IMR-90 (cell line): ENCODE measurements around the gene ZFPM1. TPM values are rescaled to one million over a fixed set of nuclear protein-coding genes. Genes with fewer than 3 reads are reported as not detected.

ENCODE experiments used
- ATAC-seq: fragments of 200-7000 bp; cut with Tn5 transposase; 2 replicates; pipeline ENCODE4 v1.9.1; 2020; ENCODE audit warnings: low read depth, mild to moderate bottlenecking, moderate library complexity
- BruUV-seq: library from RNA; stranded (reverse); fragments of 400-500 nt; replicated peaks from 2 replicates; lab custom pipeline; 2021; lab: Mats Ljungman, UMichigan
- CTCF ChIA-PET: fragments of 300-600 bp; formaldehyde crosslinking; extraction: SDS; loops from one replicate; lab custom pipeline; 2021; ENCODE audit warnings: antibody characterized with exemption; lab: Yijun Ruan, JAX
- POLR2A ChIA-PET: fragments of 300-600 bp; sonication (Branson Sonifier 250); formaldehyde crosslinking; loops from one replicate; lab custom pipeline; 2022; ENCODE audit warnings: antibody characterized with exemption; ENCODE audit not compliant: unreplicated experiment; lab: Charles Lee
- DNase-seq: peaks from one replicate; pipeline ENCODE4 v3.0.0; 2013
- H2AFZ ChIP-seq: replicated peaks from 2 replicates; pipeline ENCODE3; 2013; ENCODE audit warnings: low read length, mild to moderate bottlenecking; ENCODE audit not compliant: poor library complexity
- H2AK5ac ChIP-seq: 2 replicates; pipeline ENCODE4 v1.6.1; 2013; ENCODE audit warnings: low read depth, low read length, inconsistent platforms
- H2AK9ac ChIP-seq: replicated peaks from 2 replicates; pipeline ENCODE3; 2013; ENCODE audit warnings: mild to moderate bottlenecking, low read depth, low read length, moderate library complexity; ENCODE audit not compliant: poor library complexity
- H2BK120ac ChIP-seq: 2 replicates; pipeline ENCODE4 v1.6.1; 2013; ENCODE audit warnings: low read depth, low read length, inconsistent platforms
- H2BK15ac ChIP-seq: 3 replicates; pipeline ENCODE4 v1.6.1; 2013; ENCODE audit warnings: low read depth, low read length, inconsistent platforms
- H2BK20ac ChIP-seq: 2 replicates; pipeline ENCODE4 v1.6.1; 2013; ENCODE audit warnings: low read depth, mild to moderate bottlenecking, inconsistent platforms, low read length, moderate library complexity
- H2BK5ac ChIP-seq: 2 replicates; pipeline ENCODE4 v1.6.1; 2013; ENCODE audit warnings: mild to moderate bottlenecking, low read depth, low read length, inconsistent platforms; ENCODE audit not compliant: poor library complexity, severe bottlenecking
- H3K14ac ChIP-seq: replicated peaks from 2 replicates; pipeline ENCODE4 v1.6.1; 2013; ENCODE audit warnings: low read depth, low read length, inconsistent platforms
- H3K18ac ChIP-seq: 2 replicates; pipeline ENCODE4 v1.6.1; 2013; ENCODE audit warnings: low read depth, low read length, control low read depth
- H3K23ac ChIP-seq: 2 replicates; pipeline ENCODE4 v1.6.1; 2013; ENCODE audit warnings: low read depth, low read length, inconsistent platforms
- H3K27ac ChIP-seq: 2 replicates; pipeline ENCODE4 v1.5.1; 2013; ENCODE audit warnings: mild to moderate bottlenecking, control low read depth, low read length; ENCODE audit not compliant: insufficient read depth
- H3K27me3 ChIP-seq: 2 replicates; pipeline ENCODE4 v1.6.1; 2013; ENCODE audit warnings: low read length; ENCODE audit not compliant: control insufficient read depth, insufficient read depth
- H3K36me3 ChIP-seq: 2 replicates; pipeline ENCODE4 v1.6.1; 2013; ENCODE audit warnings: low read length, mixed read lengths; ENCODE audit not compliant: control insufficient read depth, insufficient read depth
- H3K4ac ChIP-seq: 2 replicates; pipeline ENCODE4 v1.6.1; 2013; ENCODE audit warnings: low read depth, low read length, inconsistent platforms
- H3K4me1 ChIP-seq: 2 replicates; pipeline ENCODE4 v1.6.1; 2013; ENCODE audit warnings: low read length, mixed read lengths; ENCODE audit not compliant: control insufficient read depth, insufficient read depth
- H3K4me2 ChIP-seq: 2 replicates; pipeline ENCODE4 v1.6.1; 2013; ENCODE audit warnings: low read depth, mild to moderate bottlenecking, control low read depth, low read length, moderate library complexity
- H3K4me3 ChIP-seq: 2 replicates; pipeline ENCODE4 v1.5.1; 2013; ENCODE audit warnings: low read depth, mild to moderate bottlenecking, control low read depth, low read length, moderate library complexity; ENCODE audit not compliant: insufficient read depth
- H3K56ac ChIP-seq: 2 replicates; pipeline ENCODE4 v1.6.1; 2013; ENCODE audit warnings: low read length, inconsistent platforms; ENCODE audit not compliant: insufficient read depth; ENCODE audit errors: extremely low read depth
- H3K79me1 ChIP-seq, 2 experiments: 2 replicates each; pipeline ENCODE4 v1.6.1; 2013; ENCODE audit warnings: low read length in 2 of 2, inconsistent platforms in 1 of 2, low read depth in 1 of 2
- H3K9ac ChIP-seq: 2 replicates; pipeline ENCODE4 v1.6.1; 2013; ENCODE audit warnings: low read depth, low read length, control low read depth
- H3K9me1 ChIP-seq: 2 replicates; pipeline ENCODE4 v1.6.1; 2013; ENCODE audit warnings: low read length, inconsistent platforms; ENCODE audit not compliant: insufficient read depth
- H3K9me3 ChIP-seq: 2 replicates; pipeline ENCODE4 v1.6.1; 2013; ENCODE audit warnings: low read length; ENCODE audit not compliant: control insufficient read depth, insufficient read depth
- H4K20me1 ChIP-seq: 2 replicates; pipeline ENCODE4 v1.6.1; 2013; ENCODE audit warnings: low read length, inconsistent platforms; ENCODE audit not compliant: insufficient read depth
- H4K5ac ChIP-seq: 2 replicates; pipeline ENCODE4 v1.6.1; 2013; ENCODE audit warnings: mild to moderate bottlenecking, low read depth, low read length, control low read depth
- H4K8ac ChIP-seq, 2 experiments: 2 replicates each; pipeline ENCODE4 v1.6.1; 2013; ENCODE audit warnings: low read depth in 2 of 2, low read length in 2 of 2, control low read depth in 1 of 2, inconsistent platforms in 1 of 2
- H4K91ac ChIP-seq: 2 replicates; pipeline ENCODE4 v1.6.1; 2013; ENCODE audit warnings: low read depth, low read length, inconsistent platforms; ENCODE audit not compliant: insufficient read depth
- BHLHE40 ChIP-seq: fragments of 150-350 bp; IDR thresholded peaks from 2 replicates; pipeline ENCODE4 v1.6.1; 2016; ENCODE audit warnings: mild to moderate bottlenecking, low read depth, low read length
- MAFK ChIP-seq: IDR thresholded peaks from 2 replicates; pipeline ENCODE4 v1.6.1; 2012; ENCODE audit warnings: low read depth, low read length, improper control_type of control experiment
- MAZ ChIP-seq: IDR thresholded peaks from 2 replicates; pipeline ENCODE4 v1.6.1; 2012; ENCODE audit warnings: low read depth, mild to moderate bottlenecking, low read length, improper control_type of control experiment, moderate library complexity, borderline replicate concordance
- MXI1 ChIP-seq: IDR thresholded peaks from 2 replicates; pipeline ENCODE4 v1.6.1; 2012; ENCODE audit warnings: low read depth, mild to moderate bottlenecking, low read length, moderate library complexity, borderline replicate concordance
- POLR2A ChIP-seq: IDR thresholded peaks from 2 replicates; pipeline ENCODE4 v1.6.1; 2012; ENCODE audit warnings: mild to moderate bottlenecking, low read depth, low read length
- WGBS, 2 experiments: methylation state at CpG; one replicate each; pipeline versions ENCODE4 v1.1.5 to v1.1.7; 2013; ENCODE audit warnings: missing lambda C conversion rate in 2 of 2; ENCODE audit not compliant: insufficient read length in 1 of 2; ENCODE audit errors: extremely low coverage in 2 of 2; 5-methylcytosine and 5-hydroxymethylcytosine counted together
- dilution Hi-C: fragments of 300-500 bp; cut with HindIII; formaldehyde crosslinking; loops from one replicate; pipeline ENCODE4 v1.14.3; 2018; ENCODE audit warnings: low sequenced_read_pairs; ENCODE audit not compliant: unreplicated experiment
- in situ Hi-C: fragments of 300-500 bp; cut with MboI; formaldehyde crosslinking; loops from 3 replicates; pipeline ENCODE4 v1.14.3; 2019; ENCODE audit warnings: low sequenced_read_pairs, inconsistent platforms, mixed read lengths
- intact Hi-C: fragments of 100-400 bp; cut with micrococcal nuclease; formaldehyde crosslinking; loops from 2 replicates; pipeline ENCODE4 v1.10.0; 2022
- polyA plus RNA-seq, 3 experiments: library from polyadenylated mRNA; depleted of rRNA; stranded (reverse); fragments of >200 nt; gene quantifications; 2 replicates each; pipeline ENCODE4 v1.2.3, GENCODE V29; 2012; ENCODE audit warnings: low replicate concordance in 1 of 3
- total RNA-seq: library from RNA; depleted of rRNA; stranded (reverse); fragments of >200 nt; gene quantifications from 2 replicates; pipeline ENCODE4 v1.2.3, GENCODE V29; 2012
- TF ChIP-seq, protein P1 (sequence below): fragments of 150-350 bp; IDR thresholded peaks from 2 replicates; pipeline ENCODE4 v1.6.1; 2017; ENCODE audit warnings: mild to moderate bottlenecking, antibody characterized with exemption, low read length, low read depth
- TF ChIP-seq, protein P2 (sequence below): fragments of 150-350 bp; IDR thresholded peaks from 2 replicates; pipeline ENCODE4 v1.6.1; 2016; ENCODE audit warnings: low read depth, mild to moderate bottlenecking, low read length, moderate library complexity, borderline replicate concordance

Gene ZFPM1
- total and polyA plus RNA-seq, 2 of the 4 experiments (the other 2 are of a cell fraction) = 0.36 to 1.1 TPM

DNA sequence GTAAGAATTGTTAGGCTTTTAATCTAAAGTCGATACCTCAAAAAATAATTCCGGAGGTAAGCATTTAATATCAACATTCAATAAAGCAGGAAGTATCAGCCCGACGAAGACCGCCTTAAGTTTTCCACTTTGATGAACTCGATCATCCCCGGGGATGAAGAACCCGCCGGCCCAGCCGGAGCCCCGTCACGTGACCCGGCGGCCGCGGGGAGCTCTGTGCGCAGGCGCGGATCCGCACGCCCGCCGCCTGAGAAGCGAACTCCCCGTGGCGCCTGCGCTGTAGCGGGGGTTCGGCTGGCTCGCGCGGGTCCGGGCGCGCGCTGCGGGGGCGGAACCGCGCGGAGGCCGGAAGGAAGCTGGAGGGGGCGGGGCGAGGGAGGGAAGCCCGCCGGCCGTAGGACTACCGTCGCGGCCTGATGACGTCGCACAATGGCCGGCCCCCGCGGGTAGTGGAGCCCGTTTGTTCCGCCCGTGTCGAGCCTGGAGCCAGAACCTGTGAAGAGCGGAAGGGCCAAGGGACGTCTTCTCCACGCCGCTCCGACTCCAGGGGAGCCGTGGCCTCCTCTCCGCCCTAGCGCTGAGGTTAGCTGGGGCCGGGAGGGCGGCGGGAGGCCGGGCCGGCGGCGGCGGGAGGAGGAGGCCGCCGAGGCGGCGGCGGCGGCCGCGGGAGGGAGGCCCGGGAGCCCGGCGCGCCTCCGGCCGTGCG is 117.1 kb downstream of the ZFPM1 start, which contains the start of gene ZC3H18:
ZC3H18 (plus strand) TSS at position 419 of the 706 bp plus-strand sequence. CDS start 6,721 bp downstream, outside the sequence.
- peak within 1 kb of the TSS; percentile 93 for H2AK9ac ChIP-seq
- H3K4me2 ChIP-seq = peak within 1 kb of the TSS; percentile 99
- ChIA-PET CTCF (no interaction called here), POLR2A (interaction anchor here (0.5 to 0.6 kb wide), 3 partner anchors 34 to 116 kb away, joined by 3 to 8 read pairs (median 3); no protein-coding TSS in a partner anchor)
- peak within 1 kb of the TSS; percentile 46; the same call in 1 of the 2 replicates for H3K18ac ChIP-seq
- ATAC-seq = peak; percentile 95
- TF ChIP-seq, protein P1, sequence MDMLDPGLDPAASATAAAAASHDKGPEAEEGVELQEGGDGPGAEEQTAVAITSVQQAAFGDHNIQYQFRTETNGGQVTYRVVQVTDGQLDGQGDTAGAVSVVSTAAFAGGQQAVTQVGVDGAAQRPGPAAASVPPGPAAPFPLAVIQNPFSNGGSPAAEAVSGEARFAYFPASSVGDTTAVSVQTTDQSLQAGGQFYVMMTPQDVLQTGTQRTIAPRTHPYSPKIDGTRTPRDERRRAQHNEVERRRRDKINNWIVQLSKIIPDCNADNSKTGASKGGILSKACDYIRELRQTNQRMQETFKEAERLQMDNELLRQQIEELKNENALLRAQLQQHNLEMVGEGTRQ = peak; percentile 99
- TF ChIP-seq POLR2A = peak; percentile 83
- TF ChIP-seq, protein P2, sequence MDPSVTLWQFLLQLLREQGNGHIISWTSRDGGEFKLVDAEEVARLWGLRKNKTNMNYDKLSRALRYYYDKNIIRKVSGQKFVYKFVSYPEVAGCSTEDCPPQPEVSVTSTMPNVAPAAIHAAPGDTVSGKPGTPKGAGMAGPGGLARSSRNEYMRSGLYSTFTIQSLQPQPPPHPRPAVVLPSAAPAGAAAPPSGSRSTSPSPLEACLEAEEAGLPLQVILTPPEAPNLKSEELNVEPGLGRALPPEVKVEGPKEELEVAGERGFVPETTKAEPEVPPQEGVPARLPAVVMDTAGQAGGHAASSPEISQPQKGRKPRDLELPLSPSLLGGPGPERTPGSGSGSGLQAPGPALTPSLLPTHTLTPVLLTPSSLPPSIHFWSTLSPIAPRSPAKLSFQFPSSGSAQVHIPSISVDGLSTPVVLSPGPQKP = no peak
- TF ChIP-seq MAZ = peak; percentile 96; the same call in 1 of the 2 replicates
- TF ChIP-seq MAFK = no peak
- TF ChIP-seq MXI1 = peak; percentile 56; the same call in 1 of the 2 replicates
- TF ChIP-seq BHLHE40 = peak; percentile 82
- peak within 1 kb of the TSS; percentile 44; the same call in 1 of the 2 replicates for H2BK120ac ChIP-seq
- peak within 1 kb of the TSS; percentile 99 for H3K9ac ChIP-seq
- dilution Hi-C loops = no loop called here
- H3K4me1 ChIP-seq = peaks cover 8% of the 10 kb centered on the region
- no peaks in the 10 kb centered on the region for H3K9me3 ChIP-seq
- intact Hi-C loops = loop anchor here (10.0 kb wide), 1 partner anchor 615 kb away; the partner anchor contains the start of gene BANP
- no peaks in the 10 kb centered on the region for H3K27me3 ChIP-seq
- peak within 1 kb of the TSS; percentile 55 for H3K56ac ChIP-seq
- peak within 1 kb of the TSS; percentile 93 for H3K23ac ChIP-seq
- no peak within 1 kb of the TSS for H2BK20ac ChIP-seq
- peaks cover 28% of the 10 kb centered on the region for H4K20me1 ChIP-seq
- peak within 1 kb of the TSS; percentile 92 for H2BK5ac ChIP-seq
- 0% methylated on average over 42 of the region's 90 CpGs; no CpG with 5 or more reads in 1 of the 2 experiments for WGBS, 2 experiments
- peak within 1 kb of the TSS; percentile 81; the same call in 1 of the 2 replicates for H4K91ac ChIP-seq
- peak within 1 kb of the TSS; percentile 98 for H3K4me3 ChIP-seq
- H2BK15ac ChIP-seq = peak within 1 kb of the TSS; percentile 15; the same call in 1 of the 3 replicates
- H2AK5ac ChIP-seq = peak within 1 kb of the TSS; percentile 91
- no TSS peak for BruUV-seq
- peaks cover 16 to 48% of the 10 kb centered on the region in 2 experiments for H3K79me1 ChIP-seq
- peak within 1 kb of the TSS; percentile 85 to 98 for H4K8ac ChIP-seq
- peak within 1 kb of the TSS; percentile 96 for H2AFZ ChIP-seq
- H4K5ac ChIP-seq = peak within 1 kb of the TSS; percentile 92
- DNase-seq = peak; percentile 92
- peak within 1 kb of the TSS; percentile 62 for H3K14ac ChIP-seq
- H3K9me1 ChIP-seq = peaks cover 4% of the 10 kb centered on the region
- in situ Hi-C loops = no loop called here
- H3K27ac ChIP-seq = peak within 1 kb of the TSS; percentile 100
- H3K4ac ChIP-seq = peak within 1 kb of the TSS; percentile 96
- peaks cover 7% of the 10 kb centered on the region for H3K36me3 ChIP-seq
